PC-9 (cell line): ENCODE data around the gene ATF2. TPM values are rescaled to one million over a fixed set of nuclear protein-coding genes. Genes with fewer than 3 reads are reported as not detected.

Source experiments
- BruUV-seq: library from RNA; stranded (reverse); fragments of 400-500 nt; replicated peaks from 2 replicates; lab custom pipeline; 2021; lab: Mats Ljungman, UMichigan
- CTCF ChIA-PET: fragments of 300-600 bp; sonication (Branson Sonifier 250); formaldehyde crosslinking; loops from one replicate; lab custom pipeline; 2022; ENCODE audit warnings: antibody characterized with exemption; lab: Charles Lee
- POLR2A ChIA-PET: fragments of 300-600 bp; sonication (Branson Sonifier 250); formaldehyde crosslinking; loops from one replicate; lab custom pipeline; 2022; ENCODE audit warnings: antibody characterized with exemption; ENCODE audit not compliant: unreplicated experiment; lab: Charles Lee
- DNase-seq, 2 experiments: peaks; one replicate each; pipeline versions ENCODE4 v3.0.0 to v3.0.0-alpha.2; 2015 to 2022; ENCODE audit warnings: mixed read lengths in 1 of 2
- H2AFZ ChIP-seq: fragments of 200-600 bp; sonication (generic); 2 replicates; pipeline ENCODE4 v1.8.1; 2017; ENCODE audit warnings: antibody characterized with exemption
- H3F3A ChIP-seq: fragments of 200-600 bp; sonication (generic); 2 replicates; pipeline ENCODE4 v1.8.1; 2017; ENCODE audit warnings: antibody characterized with exemption, mild to moderate bottlenecking, low read depth; ENCODE audit not compliant: insufficient read depth
- H3K27ac ChIP-seq: fragments of 200-600 bp; sonication (generic); 2 replicates; pipeline ENCODE4 v1.6.1; 2016; ENCODE audit warnings: mixed run types
- H3K27me3 ChIP-seq: fragments of 200-600 bp; sonication (generic); 2 replicates; pipeline ENCODE4 v1.6.1; 2016; ENCODE audit warnings: low read depth, mixed run types; ENCODE audit not compliant: insufficient read depth
- H3K36me3 ChIP-seq: fragments of 200-600 bp; sonication (generic); 2 replicates; pipeline ENCODE4 v1.6.1; 2016; ENCODE audit warnings: low read depth, mixed run types
- H3K4me1 ChIP-seq: fragments of 200-600 bp; sonication (generic); replicated peaks from 2 replicates; pipeline ENCODE4 v1.6.1; 2016; ENCODE audit warnings: mixed run types; ENCODE audit not compliant: insufficient read depth
- H3K4me2 ChIP-seq: fragments of 200-600 bp; sonication (generic); 2 replicates; pipeline ENCODE4 v1.6.1; 2017; ENCODE audit warnings: mixed run types
- H3K4me3 ChIP-seq: fragments of 200-600 bp; sonication (generic); 2 replicates; pipeline ENCODE4 v1.6.1; 2016; ENCODE audit warnings: mixed run types
- H3K79me2 ChIP-seq: fragments of 200-600 bp; sonication (generic); 2 replicates; pipeline ENCODE4 v1.6.1; 2017; ENCODE audit warnings: low read depth, mixed run types
- H3K9me2 ChIP-seq: fragments of 200-600 bp; sonication (generic); 2 replicates; pipeline ENCODE4 v1.8.1; 2017; ENCODE audit warnings: mild to moderate bottlenecking; ENCODE audit not compliant: insufficient read depth
- H3K9me3 ChIP-seq: fragments of 200-600 bp; sonication (generic); 2 replicates; pipeline ENCODE4 v1.8.1; 2016; ENCODE audit warnings: low read depth; ENCODE audit not compliant: insufficient read depth
- H4K20me1 ChIP-seq: fragments of 200-600 bp; sonication (generic); 2 replicates; pipeline ENCODE4 v1.8.1; 2017; ENCODE audit not compliant: insufficient read depth
- EZH2 ChIP-seq: fragments of 200-600 bp; sonication (generic); IDR thresholded peaks from 2 replicates; pipeline ENCODE4 v1.8.0; 2017; ENCODE audit warnings: antibody characterized with exemption, low read depth
- intact Hi-C: fragments of 100-400 bp; cut with micrococcal nuclease; formaldehyde crosslinking; loops from one replicate; pipeline ENCODE4 v1.10.0; 2022; ENCODE audit not compliant: unreplicated experiment
- total RNA-seq: library from RNA; stranded (reverse); gene quantifications from 2 replicates; pipeline ENCODE4 v1.2.3, GENCODE V29; 2021
- TF ChIP-seq, protein P1 (sequence below): fragments of 200-600 bp; sonication (generic); conservative IDR thresholded peaks from 2 replicates; pipeline ENCODE4 v1.6.1; 2017; ENCODE audit warnings: mixed run types, antibody characterized with exemption, mild to moderate bottlenecking, moderate library complexity

Gene ATF2
- total RNA-seq, 1 experiment from 2014 or later = 94.5 TPM

DNA sequence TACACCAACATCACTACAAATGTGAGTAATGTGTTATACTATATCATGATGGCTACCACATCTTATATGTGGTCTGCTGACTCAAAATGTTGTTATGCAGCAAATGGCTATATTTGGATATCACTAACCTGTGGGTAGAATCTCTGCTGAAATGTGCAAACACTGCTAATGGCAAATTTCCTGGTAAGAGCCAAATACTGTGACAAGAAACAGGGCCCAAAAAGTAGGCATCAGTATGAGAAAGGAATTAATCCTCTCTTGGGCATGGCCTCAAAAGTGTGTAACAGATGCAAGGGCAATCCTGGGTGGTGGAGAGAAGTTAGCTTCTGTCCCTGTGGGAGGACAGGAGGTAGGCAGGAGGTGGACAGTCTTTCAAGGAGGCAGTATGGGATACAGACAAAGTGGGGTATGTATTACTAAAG lies 13.3 kb downstream of the ATF2 start:
- peaks cover 25% of the 10 kb centered on the region for H3K4me1 ChIP-seq
- H3K4me3 ChIP-seq = no peak overlapping the region
- peak in 1 of 2 experiments; percentile 92 for DNase-seq
- peaks cover 21% of the 10 kb centered on the region for H3F3A ChIP-seq
- peaks cover 61% of the 10 kb centered on the region for H4K20me1 ChIP-seq
- peak overlapping the region; percentile 55 for H3K27ac ChIP-seq
- H2AFZ ChIP-seq = no peak overlapping the region
- ChIA-PET CTCF (no interaction called here), POLR2A (no interaction called here)
- intact Hi-C loops = loop anchor here (1.0 kb wide), 1 partner anchor 13 kb away; no protein-coding TSS in a partner anchor
- no peaks in the 10 kb centered on the region for H3K27me3 ChIP-seq
- H3K36me3 ChIP-seq = 0 out of 2 replicates have a peak, but pooled peaks cover 8% of the 10 kb centered on the region
- BruUV-seq = no TSS peak
- H3K9me2 ChIP-seq = no peaks in the 10 kb centered on the region; the same call in 1 of the 2 replicates
- peak overlapping the region; percentile 43 for H3K4me2 ChIP-seq
- no peaks in the 10 kb centered on the region for H3K9me3 ChIP-seq
- TF ChIP-seq, protein P1, sequence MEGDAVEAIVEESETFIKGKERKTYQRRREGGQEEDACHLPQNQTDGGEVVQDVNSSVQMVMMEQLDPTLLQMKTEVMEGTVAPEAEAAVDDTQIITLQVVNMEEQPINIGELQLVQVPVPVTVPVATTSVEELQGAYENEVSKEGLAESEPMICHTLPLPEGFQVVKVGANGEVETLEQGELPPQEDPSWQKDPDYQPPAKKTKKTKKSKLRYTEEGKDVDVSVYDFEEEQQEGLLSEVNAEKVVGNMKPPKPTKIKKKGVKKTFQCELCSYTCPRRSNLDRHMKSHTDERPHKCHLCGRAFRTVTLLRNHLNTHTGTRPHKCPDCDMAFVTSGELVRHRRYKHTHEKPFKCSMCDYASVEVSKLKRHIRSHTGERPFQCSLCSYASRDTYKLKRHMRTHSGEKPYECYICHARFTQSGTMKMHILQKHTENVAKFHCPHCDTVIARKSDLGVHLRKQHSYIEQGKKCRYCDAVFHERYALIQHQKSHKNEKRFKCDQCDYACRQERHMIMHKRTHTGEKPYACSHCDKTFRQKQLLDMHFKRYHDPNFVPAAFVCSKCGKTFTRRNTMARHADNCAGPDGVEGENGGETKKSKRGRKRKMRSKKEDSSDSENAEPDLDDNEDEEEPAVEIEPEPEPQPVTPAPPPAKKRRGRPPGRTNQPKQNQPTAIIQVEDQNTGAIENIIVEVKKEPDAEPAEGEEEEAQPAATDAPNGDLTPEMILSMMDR = no peak
- no peak for TF ChIP-seq EZH2
- peaks cover 91% of the 10 kb centered on the region for H3K79me2 ChIP-seq

DNA sequence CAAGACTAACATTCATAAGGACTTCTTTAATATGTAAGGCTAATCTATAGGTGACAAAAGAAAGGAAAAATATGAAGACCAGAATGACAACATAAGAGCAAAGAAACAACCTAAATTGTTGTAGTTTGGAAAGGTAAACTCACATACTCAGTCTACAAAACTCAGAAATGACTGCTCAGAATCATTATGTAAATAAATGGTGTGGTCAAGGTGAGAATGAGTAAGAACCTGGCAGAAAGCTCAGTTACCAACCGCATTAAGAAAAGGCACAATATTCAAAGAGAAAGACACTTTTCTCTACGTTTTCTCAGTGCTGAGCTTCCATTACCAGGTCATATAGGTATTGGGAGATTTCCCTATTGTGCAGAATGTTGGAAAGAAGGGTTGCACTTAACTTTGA lies 15.8 kb downstream of the ATF2 start:
- Histone ChIP-seq H3K9me3 (no peaks in the 10 kb centered on the region), H3K4me1 (peaks cover 25% of the 10 kb centered on the region), H3K27ac (no peak overlapping the region), H3K9me2 (no peaks in the 10 kb centered on the region; the same call in 1 of the 2 replicates), H3K36me3 (peaks cover 9% of the 10 kb centered on the region), H3K4me2 (no peak overlapping the region), H3K27me3 (no peaks in the 10 kb centered on the region), H2AFZ (no peak overlapping the region), H4K20me1 (peaks cover 68% of the 10 kb centered on the region), H3K79me2 (peaks cover 91% of the 10 kb centered on the region), H3K4me3 (no peak overlapping the region), H3F3A (peaks cover 21% of the 10 kb centered on the region)
- DNase-seq = no peak
- intact Hi-C loops = no loop called here
- ChIA-PET POLR2A (no interaction called here), CTCF (no interaction called here)
- no peak for TF ChIP-seq EZH2
- TF ChIP-seq, protein P1 = no peak
- no TSS peak for BruUV-seq

DNA sequence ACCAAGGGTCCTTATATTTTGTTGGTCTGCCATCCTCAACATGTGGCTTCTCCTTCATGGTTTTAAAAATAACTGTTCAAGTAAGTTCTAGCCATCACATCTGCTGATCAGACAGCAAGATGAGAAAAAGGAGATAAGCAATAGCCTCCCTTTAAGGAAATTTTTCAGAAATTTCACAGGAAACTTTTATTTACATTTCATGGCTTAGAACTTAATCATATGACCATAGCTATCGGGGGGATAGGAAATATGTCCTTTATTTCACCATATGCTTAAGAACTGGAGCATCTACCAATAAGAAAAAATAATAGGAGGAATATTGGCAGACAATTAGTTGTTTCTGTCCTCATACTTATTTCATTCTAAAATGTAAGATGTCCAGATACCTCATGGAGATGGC lies 16.2 kb downstream of the ATF2 start:
- peaks cover 68% of the 10 kb centered on the region for H4K20me1 ChIP-seq
- H3K4me2 ChIP-seq = no peak overlapping the region
- TF ChIP-seq EZH2 = no peak
- TF ChIP-seq, protein P1 = no peak

More for the DNA sequence above, 16.2 kb downstream of the ATF2 start:
- DNase-seq = no peak
- H3K27ac ChIP-seq = no peak overlapping the region
- ChIA-PET CTCF (no interaction called here), POLR2A (interaction anchor here (0.7 kb wide), 1 partner anchor 211 kb away, joined by 3 read pairs; no protein-coding TSS in a partner anchor)
- H2AFZ ChIP-seq = no peak overlapping the region
- peaks cover 91% of the 10 kb centered on the region for H3K79me2 ChIP-seq
- H3F3A ChIP-seq = peaks cover 21% of the 10 kb centered on the region
- no peaks in the 10 kb centered on the region; the same call in 1 of the 2 replicates for H3K9me2 ChIP-seq
- BruUV-seq = no TSS peak
- intact Hi-C loops = no loop called here
- H3K9me3 ChIP-seq = no peaks in the 10 kb centered on the region
- H3K4me1 ChIP-seq = peaks cover 25% of the 10 kb centered on the region
- H3K36me3 ChIP-seq = peaks cover 9% of the 10 kb centered on the region
- H3K27me3 ChIP-seq = no peaks in the 10 kb centered on the region
- H3K4me3 ChIP-seq = no peak overlapping the region
